ENCODE measurements around the gene C2CD4C. TPM values are rescaled to one million over a fixed set of nuclear protein-coding genes. Genes with fewer than 3 reads are reported as not detected.

Gene C2CD4C
- total and polyA plus RNA-seq, 2 experiments from 2014 or later, result 2.1 to 12.5 TPM

DNA sequence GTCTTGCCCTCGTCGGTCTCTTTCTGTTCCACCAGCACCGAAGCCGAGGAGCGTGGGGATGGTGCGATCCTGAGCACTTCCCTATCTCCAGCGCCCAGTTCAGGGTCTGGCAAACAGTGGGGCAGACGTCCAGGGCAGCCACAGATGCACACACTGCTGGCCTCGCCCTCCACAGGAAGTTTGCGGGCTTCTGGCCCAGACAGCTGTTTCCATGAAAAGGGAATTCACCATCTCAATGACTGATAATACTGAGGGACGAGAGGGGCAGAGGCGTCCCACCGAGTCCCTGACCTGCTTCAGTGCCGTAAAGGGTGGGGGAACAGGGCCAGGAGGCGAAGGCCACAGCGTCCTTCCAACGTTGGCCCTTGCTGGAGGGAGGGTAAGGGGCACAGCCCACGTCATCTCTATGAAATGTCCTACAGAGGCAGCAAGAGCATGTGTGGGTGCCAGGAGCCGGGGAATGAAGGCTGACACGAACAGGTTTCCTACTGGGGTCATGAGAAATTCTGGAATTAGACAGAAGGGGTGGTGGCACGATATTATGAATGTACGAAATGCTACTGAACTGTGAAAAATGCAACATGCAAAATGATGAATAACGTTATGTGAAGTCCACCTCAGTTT lies 32.4 kb upstream of the C2CD4C start:
- ATAC-seq, result no peak
- Histone ChIP-seq H3K9me2 (ENCODE audit: insufficient read depth) (no peaks in the 10 kb centered on the region), H3K27ac (ENCODE audit: low read depth) (no peak overlapping the region), H3K36me3 (ENCODE audit: insufficient read depth) (no peaks in the 10 kb centered on the region), H3K4me2 (no peak overlapping the region), H3F3A (replicated peaks; ENCODE audit: low read depth) (no peaks in the 10 kb centered on the region), H3K4me3 (no peak overlapping the region), H3K27me3 (ENCODE audit: insufficient read depth) (no peaks in the 10 kb centered on the region), H2AFZ (no peak overlapping the region), H3K4me1 (ENCODE audit: insufficient read depth) (no peaks in the 10 kb centered on the region; the same call in 1 of the 2 replicates), H4K20me1 (replicated peaks; ENCODE audit: insufficient read depth) (no peaks in the 10 kb centered on the region), H3K79me2 (replicated peaks; ENCODE audit: insufficient read depth) (no peaks in the 10 kb centered on the region)
- TF ChIP-seq, protein P1, sequence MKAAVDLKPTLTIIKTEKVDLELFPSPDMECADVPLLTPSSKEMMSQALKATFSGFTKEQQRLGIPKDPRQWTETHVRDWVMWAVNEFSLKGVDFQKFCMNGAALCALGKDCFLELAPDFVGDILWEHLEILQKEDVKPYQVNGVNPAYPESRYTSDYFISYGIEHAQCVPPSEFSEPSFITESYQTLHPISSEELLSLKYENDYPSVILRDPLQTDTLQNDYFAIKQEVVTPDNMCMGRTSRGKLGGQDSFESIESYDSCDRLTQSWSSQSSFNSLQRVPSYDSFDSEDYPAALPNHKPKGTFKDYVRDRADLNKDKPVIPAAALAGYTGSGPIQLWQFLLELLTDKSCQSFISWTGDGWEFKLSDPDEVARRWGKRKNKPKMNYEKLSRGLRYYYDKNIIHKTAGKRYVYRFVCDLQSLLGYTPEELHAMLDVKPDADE (IDR thresholded peaks at IDR 0.05), result no peak
- TF ChIP-seq CREB1 (CRISPR knock-in tag; IDR thresholded peaks at IDR 0.05; ENCODE audit: low read depth), result no peak
- TF ChIP-seq NANOG (IDR thresholded peaks at IDR 0.05; ENCODE audit: borderline replicate concordance), result no peak
- no peak for TF ChIP-seq EZH2 (IDR thresholded peaks at IDR 0.05; ENCODE audit: low read depth, unreplicated experiment)
- H3K4me1 Mint-ChIP-seq, result peaks cover 9% of the 10 kb centered on the region
- no peaks in the 10 kb centered on the region for H3K36me3 Mint-ChIP-seq (ENCODE audit: low read depth)
- no peak overlapping the region for H3K27ac Mint-ChIP-seq
- DNase-seq (ENCODE audit: low spot score), result no peak
- no peak overlapping the region for H3K4me3 Mint-ChIP-seq
- peaks cover 17% of the 10 kb centered on the region for H3K27me3 Mint-ChIP-seq (ENCODE audit: insufficient read depth, low read depth, poor library complexity)
- peaks cover 10% of the 10 kb centered on the region for H3K9me3 Mint-ChIP-seq

DNA sequence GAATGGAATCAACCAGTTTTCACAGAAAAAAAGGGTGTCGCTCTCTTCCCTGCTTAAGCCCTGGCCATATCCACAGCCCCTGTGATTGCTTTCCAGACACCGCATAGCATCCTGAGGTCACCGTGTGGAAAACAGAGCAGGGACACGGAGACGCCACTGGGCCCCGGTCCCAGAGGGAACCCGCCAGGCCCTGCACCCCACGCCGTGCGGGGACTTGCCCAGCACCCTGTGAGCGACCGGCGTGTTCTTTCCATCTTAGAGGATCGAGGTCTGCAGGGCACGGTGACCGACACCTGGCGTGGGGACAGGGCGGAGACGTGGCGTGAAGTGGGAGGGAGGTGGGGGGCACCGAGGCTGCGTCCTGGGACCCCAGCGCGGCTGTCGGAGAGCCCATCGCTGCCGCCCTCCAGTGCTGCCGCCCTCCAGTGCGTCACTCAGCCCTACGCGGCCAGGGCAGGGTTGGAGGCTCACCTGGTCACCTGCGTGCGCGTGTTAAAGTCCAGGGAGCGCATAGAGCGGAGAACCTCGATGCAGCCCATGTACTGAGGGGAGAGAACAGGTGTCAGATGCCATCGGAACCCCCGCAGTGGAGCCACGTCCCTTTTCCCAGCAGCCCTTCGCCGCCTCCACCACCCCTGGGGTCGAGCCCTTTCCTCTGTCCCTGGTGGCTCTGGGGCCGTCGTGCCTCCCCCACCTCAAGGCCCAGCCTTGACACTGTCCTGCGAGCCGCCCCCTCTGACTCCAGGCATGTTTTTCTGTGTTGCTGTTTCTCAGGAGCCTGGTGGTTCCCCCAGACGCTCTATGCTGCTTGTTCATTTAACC lies 31.7 kb upstream of the C2CD4C start:
- Histone ChIP-seq H3K27ac (ENCODE audit: low read depth) (no peak overlapping the region), H3K79me2 (replicated peaks; ENCODE audit: insufficient read depth) (no peaks in the 10 kb centered on the region), H3K4me1 (ENCODE audit: insufficient read depth) (no peaks in the 10 kb centered on the region; the same call in 1 of the 2 replicates), H2AFZ (no peak overlapping the region), H3K4me2 (no peak overlapping the region), H3K36me3 (ENCODE audit: insufficient read depth) (no peaks in the 10 kb centered on the region), H3K27me3 (ENCODE audit: insufficient read depth) (no peaks in the 10 kb centered on the region), H3K9me2 (ENCODE audit: insufficient read depth) (no peaks in the 10 kb centered on the region), H4K20me1 (replicated peaks; ENCODE audit: insufficient read depth) (no peaks in the 10 kb centered on the region), H3F3A (replicated peaks; ENCODE audit: low read depth) (0 out of 2 replicates have a peak, but pooled peaks cover under 1% of the 10 kb centered on the region), H3K4me3 (no peak overlapping the region)
- ATAC-seq (no peak), DNase-seq (ENCODE audit: low spot score) (no peak)
- H3K4me3 Mint-ChIP-seq, result no peak overlapping the region
- H3K27ac Mint-ChIP-seq, result no peak overlapping the region
- H3K27me3 Mint-ChIP-seq (ENCODE audit: insufficient read depth, low read depth, poor library complexity), result peaks cover 16% of the 10 kb centered on the region
- H3K36me3 Mint-ChIP-seq (ENCODE audit: low read depth), result no peaks in the 10 kb centered on the region
- H3K4me1 Mint-ChIP-seq, result peaks cover 9% of the 10 kb centered on the region
- peaks cover 10% of the 10 kb centered on the region for H3K9me3 Mint-ChIP-seq
- TF ChIP-seq EZH2 (IDR thresholded peaks at IDR 0.05; ENCODE audit: low read depth, unreplicated experiment) (no peak), CREB1 (CRISPR knock-in tag; IDR thresholded peaks at IDR 0.05; ENCODE audit: low read depth) (no peak), STAT1 (IDR thresholded peaks at IDR 0.05; ENCODE audit: unreplicated experiment) (no peak), ZNF114 (CRISPR knock-in tag; IDR thresholded peaks at IDR 0.05) (no peak), ZNF331 (CRISPR knock-in tag; IDR thresholded peaks at IDR 0.05; ENCODE audit: low read depth) (no peak), NANOG (IDR thresholded peaks at IDR 0.05; ENCODE audit: borderline replicate concordance) (no peak), POLR2AphosphoS5 (IDR thresholded peaks at IDR 0.05; ENCODE audit: low read depth) (no peak), JUNB (IDR thresholded peaks at IDR 0.05; ENCODE audit: unreplicated experiment) (no peak), EZH2phosphoT487 (IDR thresholded peaks at IDR 0.05; ENCODE audit: unreplicated experiment) (no peak)
- TF ChIP-seq, protein P1 (IDR thresholded peaks at IDR 0.05), result no peak
- TF ChIP-seq, protein P2, sequence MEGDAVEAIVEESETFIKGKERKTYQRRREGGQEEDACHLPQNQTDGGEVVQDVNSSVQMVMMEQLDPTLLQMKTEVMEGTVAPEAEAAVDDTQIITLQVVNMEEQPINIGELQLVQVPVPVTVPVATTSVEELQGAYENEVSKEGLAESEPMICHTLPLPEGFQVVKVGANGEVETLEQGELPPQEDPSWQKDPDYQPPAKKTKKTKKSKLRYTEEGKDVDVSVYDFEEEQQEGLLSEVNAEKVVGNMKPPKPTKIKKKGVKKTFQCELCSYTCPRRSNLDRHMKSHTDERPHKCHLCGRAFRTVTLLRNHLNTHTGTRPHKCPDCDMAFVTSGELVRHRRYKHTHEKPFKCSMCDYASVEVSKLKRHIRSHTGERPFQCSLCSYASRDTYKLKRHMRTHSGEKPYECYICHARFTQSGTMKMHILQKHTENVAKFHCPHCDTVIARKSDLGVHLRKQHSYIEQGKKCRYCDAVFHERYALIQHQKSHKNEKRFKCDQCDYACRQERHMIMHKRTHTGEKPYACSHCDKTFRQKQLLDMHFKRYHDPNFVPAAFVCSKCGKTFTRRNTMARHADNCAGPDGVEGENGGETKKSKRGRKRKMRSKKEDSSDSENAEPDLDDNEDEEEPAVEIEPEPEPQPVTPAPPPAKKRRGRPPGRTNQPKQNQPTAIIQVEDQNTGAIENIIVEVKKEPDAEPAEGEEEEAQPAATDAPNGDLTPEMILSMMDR (conservative IDR thresholded peaks at IDR 0.05; ENCODE audit: low read depth in 2 of 2), result no peak
- TF ChIP-seq, protein P3, sequence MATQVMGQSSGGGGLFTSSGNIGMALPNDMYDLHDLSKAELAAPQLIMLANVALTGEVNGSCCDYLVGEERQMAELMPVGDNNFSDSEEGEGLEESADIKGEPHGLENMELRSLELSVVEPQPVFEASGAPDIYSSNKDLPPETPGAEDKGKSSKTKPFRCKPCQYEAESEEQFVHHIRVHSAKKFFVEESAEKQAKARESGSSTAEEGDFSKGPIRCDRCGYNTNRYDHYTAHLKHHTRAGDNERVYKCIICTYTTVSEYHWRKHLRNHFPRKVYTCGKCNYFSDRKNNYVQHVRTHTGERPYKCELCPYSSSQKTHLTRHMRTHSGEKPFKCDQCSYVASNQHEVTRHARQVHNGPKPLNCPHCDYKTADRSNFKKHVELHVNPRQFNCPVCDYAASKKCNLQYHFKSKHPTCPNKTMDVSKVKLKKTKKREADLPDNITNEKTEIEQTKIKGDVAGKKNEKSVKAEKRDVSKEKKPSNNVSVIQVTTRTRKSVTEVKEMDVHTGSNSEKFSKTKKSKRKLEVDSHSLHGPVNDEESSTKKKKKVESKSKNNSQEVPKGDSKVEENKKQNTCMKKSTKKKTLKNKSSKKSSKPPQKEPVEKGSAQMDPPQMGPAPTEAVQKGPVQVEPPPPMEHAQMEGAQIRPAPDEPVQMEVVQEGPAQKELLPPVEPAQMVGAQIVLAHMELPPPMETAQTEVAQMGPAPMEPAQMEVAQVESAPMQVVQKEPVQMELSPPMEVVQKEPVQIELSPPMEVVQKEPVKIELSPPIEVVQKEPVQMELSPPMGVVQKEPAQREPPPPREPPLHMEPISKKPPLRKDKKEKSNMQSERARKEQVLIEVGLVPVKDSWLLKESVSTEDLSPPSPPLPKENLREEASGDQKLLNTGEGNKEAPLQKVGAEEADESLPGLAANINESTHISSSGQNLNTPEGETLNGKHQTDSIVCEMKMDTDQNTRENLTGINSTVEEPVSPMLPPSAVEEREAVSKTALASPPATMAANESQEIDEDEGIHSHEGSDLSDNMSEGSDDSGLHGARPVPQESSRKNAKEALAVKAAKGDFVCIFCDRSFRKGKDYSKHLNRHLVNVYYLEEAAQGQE (IDR thresholded peaks at IDR 0.05; ENCODE audit: unreplicated experiment), result no peak
